ENCODE results near the gene ME3.

DNA sequence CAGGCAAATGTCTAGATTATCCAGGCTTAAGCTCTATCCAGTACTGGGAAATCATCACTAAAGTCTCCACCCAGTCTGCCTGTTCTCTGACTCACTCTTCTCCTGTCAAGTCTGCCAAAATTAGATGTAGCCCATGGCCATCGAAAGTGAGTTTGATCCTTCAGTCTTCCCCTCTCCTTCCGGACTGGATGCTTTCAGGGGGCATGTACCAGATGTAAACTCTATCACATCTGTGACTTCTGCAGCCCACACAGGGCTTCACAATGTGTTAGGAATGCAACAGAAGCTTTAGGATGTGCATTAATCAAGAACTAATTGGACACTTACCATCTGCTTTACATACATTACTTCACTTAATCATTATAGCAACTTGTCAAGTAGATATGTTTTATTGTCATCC, 12.3 kb downstream of the ME3 start:
- TF ChIP-seq, protein P1, sequence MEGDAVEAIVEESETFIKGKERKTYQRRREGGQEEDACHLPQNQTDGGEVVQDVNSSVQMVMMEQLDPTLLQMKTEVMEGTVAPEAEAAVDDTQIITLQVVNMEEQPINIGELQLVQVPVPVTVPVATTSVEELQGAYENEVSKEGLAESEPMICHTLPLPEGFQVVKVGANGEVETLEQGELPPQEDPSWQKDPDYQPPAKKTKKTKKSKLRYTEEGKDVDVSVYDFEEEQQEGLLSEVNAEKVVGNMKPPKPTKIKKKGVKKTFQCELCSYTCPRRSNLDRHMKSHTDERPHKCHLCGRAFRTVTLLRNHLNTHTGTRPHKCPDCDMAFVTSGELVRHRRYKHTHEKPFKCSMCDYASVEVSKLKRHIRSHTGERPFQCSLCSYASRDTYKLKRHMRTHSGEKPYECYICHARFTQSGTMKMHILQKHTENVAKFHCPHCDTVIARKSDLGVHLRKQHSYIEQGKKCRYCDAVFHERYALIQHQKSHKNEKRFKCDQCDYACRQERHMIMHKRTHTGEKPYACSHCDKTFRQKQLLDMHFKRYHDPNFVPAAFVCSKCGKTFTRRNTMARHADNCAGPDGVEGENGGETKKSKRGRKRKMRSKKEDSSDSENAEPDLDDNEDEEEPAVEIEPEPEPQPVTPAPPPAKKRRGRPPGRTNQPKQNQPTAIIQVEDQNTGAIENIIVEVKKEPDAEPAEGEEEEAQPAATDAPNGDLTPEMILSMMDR (IDR thresholded peaks at IDR 0.05), result no peak
- TF ChIP-seq POLR2A (IDR thresholded peaks at IDR 0.05), result no peak
